ENCODE measurements around the gene NEK1.
A peak's percentile ranks its signal among the peaks of the same experiment; 100 is the strongest.
"Not testable (repeated sequence)": the region's sequence is repeated elsewhere in the genome, so short reads cannot be mapped to it uniquely, and the experiment has no call there.

The NEK1 gene

DNA sequence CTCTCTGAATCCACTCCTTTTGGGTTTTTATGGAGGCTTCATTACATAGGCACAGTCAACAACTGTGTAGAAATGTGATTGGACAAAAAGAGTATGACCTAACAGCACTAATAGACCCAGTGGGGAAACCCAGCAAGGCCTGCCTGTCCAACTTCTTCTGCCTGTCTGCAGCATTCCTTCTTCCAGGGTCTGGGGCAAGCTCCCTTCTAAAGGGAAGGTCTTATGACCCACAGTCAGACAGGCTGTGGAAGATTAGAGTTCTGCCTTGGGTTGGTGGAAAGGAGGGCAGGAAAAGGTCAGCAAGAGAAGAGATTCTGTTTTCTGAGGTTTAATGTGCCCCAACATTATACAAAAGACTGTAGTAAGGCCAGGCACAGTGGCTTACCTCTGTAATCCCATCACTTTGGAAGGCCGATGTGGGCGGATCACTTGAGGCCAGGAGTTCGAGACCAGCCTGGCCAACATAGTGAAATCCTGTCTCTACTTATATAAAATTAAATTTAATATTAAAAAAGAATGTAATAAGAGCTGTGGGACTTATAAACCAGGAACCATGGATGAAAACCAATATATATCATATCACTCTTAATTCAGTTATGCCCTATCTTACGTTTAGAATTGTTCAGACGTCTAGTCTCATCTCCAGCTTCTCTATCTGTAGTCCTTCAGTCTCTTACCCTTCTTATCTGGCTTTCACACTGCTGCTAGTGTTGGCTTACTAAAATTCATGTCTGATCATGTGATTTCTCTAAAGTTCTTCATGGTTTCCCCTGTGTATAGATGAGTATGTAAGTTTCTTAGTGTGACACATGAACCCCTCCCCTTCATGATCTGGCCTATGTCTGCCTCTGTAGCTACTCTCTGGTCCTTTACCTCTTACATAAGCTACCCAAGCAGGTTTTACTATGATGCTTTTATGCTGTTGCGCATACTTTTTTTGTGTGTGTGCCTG lies 14.2 kb upstream of the NEK1 start:
- no peak for DNase-seq (ENCODE audit: low read depth, low spot score)

- DNase-seq (ENCODE audit: low read depth, low spot score), result no peak
Observed at GRCh38 chr4:169625886-169626285, 13.5 kb upstream of the NEK1 start.

GRCh38 chr4:169624012-169624411 lies 11.6 kb upstream of the NEK1 start:
- DNase-seq (ENCODE audit: low read depth, low spot score), result not testable (repeated sequence)

DNA sequence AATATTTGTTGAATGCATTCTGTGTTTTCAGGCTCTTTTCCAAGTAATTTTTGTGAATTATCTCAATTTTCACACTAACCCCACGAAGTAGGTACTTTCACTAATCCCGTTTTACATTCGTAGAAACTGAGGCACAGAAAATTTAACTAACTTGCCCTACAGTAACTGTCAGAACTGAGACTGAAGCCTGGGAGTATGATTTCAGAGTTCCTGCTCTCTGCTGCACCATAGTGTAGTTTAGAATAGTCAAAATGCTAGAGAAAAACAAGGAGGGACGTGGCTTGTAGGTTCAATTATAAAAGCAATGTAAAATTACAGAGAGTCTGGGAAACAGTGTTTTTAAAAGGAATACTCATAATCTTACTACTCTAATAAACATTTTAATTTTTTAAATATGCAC lies 10.2 kb upstream of the NEK1 start:
- no peak for DNase-seq (ENCODE audit: low read depth, low spot score)

- no peak for DNase-seq (ENCODE audit: low read depth, low spot score)
Observed at GRCh38 chr4:169621731-169622492, 9.5 kb upstream of the NEK1 start.

DNA sequence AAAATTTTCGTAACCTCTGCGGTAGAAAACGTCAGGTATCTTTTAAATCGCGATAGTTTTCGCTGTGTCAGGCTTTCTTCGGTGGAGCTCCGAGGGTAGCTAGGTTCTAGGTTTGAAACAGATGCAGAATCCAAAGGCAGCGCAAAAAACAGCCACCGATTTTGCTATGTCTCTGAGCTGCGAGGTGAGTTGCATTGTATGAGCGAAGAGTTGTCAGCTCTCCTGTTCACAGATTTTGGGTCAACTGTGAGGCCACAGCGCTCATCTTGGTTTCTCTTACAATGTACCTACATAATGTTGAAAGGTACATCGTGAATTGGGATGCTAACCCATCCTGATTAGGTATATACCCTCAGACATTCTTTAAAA lies 8.5 kb upstream of the NEK1 start:
- DNase-seq (ENCODE audit: low read depth, low spot score), result no peak

DNA sequence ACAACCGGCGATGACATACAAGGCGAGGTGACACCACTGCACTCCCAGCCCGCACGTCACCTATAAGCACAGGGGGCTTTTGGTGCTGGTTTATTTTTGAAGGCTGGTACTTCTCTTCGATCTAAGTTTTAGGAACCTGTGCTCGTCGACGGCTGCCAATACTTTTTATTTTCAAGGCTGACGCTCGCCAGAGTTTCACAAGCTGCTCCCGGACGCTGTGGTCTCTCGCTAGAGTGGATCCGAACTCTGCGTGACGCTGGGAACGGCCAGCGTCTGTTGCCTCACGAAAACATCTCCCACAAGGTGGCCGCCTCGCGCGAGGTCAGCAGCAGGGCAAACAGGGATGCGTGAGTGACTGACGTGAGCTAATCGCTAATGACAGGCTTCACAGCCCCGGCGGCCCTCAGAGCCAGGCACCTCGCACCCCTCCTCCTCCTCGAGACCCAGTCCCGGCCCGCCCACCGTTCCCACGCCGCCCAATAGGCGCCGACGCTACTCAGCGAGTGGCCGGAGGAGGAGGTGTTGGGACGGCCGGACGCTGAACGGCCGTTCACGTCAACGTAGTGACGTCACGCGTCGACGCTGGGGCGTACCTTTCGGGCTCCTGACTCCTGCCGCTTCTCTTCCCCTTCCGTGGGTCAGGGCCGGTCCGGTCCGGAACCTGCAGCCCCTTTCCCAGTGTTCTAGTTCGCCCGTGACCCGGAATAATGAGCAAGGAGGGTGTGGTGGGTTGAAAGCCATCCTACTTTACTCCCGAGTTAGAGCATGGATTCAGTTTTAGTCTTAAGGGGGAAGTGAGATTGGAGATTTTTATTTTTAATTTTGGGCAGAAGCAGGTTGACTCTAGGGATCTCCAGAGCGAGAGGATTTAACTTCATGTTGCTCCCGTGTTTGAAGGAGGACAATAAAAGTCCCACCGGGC lies 7.8 kb upstream of the NEK1 start, which contains the start of gene CLCN3:
Gene CLCN3 (plus strand): TSS at position 621 of the 922 bp plus-strand sequence. CDS start 15,351 bp downstream, outside the sequence.
- DNase-seq (ENCODE audit: low read depth, low spot score), result peak; percentile 94

GRCh38 chr4:169619518-169619957 lies 7.2 kb upstream of the NEK1 start:
- DNase-seq (ENCODE audit: low read depth, low spot score), result no peak

GRCh38 chr4:169618986-169619385 lies 6.6 kb upstream of the NEK1 start:
- DNase-seq (ENCODE audit: low read depth, low spot score), result no peak

- DNase-seq (ENCODE audit: low read depth, low spot score), result no peak
Observed at GRCh38 chr4:169618286-169618685, 5.9 kb upstream of the NEK1 start.

GRCh38 chr4:169617306-169617705 lies 4.9 kb upstream of the NEK1 start:
- DNase-seq (ENCODE audit: low read depth, low spot score), result no peak

GRCh38 chr4:169616846-169617245 lies 4.5 kb upstream of the NEK1 start:
- no peak for DNase-seq (ENCODE audit: low read depth, low spot score)

- DNase-seq (ENCODE audit: low read depth, low spot score), result no peak
Observed at GRCh38 chr4:169615467-169616106, 3.2 kb upstream of the NEK1 start.

DNA sequence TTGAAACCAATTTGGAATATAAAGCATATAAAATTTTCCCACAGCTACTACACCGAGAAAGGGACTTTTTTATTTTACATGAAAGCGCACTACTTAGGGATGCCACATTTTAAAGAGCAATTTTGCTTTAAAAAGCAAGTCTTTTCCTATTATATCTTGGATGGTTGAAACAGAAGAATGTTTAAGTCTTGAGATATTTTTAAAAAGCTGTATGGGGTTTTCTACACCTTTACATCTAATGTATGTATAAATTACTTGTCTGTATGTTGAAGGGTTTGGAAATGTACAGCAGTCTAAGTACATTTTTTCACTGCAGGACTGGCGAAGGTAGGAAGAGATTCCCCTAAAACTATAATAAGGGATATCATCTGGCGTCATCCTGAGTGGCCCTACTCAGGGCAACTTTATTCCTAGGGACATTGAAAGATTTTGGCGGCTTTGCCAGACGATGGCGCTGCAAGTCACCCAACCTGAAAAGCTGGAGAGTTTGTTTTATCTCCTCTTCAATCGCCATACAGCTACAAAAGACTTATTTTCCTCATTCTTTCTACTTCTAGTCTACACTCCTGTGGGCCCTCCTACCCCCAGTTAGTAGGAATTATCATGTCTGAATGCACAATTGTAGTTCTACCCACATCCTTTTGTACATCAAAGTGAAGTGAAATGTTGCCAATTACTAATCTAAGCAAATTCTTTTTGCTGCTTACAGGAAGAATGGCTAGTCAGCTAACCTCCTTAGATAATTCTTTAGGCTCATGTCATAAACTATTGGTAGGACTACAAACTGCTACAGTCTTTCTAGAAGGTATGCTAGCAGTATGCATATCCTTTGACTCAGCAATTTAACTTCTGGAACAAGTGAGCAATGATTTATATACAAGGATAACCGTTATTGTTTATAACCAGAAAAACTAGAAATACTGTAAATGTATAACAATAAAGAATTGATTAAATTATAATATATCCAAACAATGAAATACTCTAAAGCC lies 782 bp upstream of the NEK1 start:
- no peak for DNase-seq (ENCODE audit: low read depth, low spot score)

- no peak for DNase-seq (ENCODE audit: low read depth, low spot score)
Observed at GRCh38 chr4:169611157-169611556, 1.2 kb downstream of the NEK1 start.

- no peak for DNase-seq (ENCODE audit: low read depth, low spot score)
Observed at GRCh38 chr4:169604903-169605331, 7.5 kb downstream of the NEK1 start.

- DNase-seq (ENCODE audit: low read depth, low spot score), result no peak
Observed at GRCh38 chr4:169604131-169604900, 8.1 kb downstream of the NEK1 start.

- DNase-seq (ENCODE audit: low read depth, low spot score), result no peak
Observed at GRCh38 chr4:169603312-169603711, 9.1 kb downstream of the NEK1 start.

All from brain pericyte (primary cell).